GM18870 (cell line): ENCODE data around the gene CLIP2.
"Not testable (repeated sequence)": the region's sequence is repeated elsewhere in the genome, so short reads cannot be mapped to it uniquely, and the experiment has no call there.

ENCODE experiments used
- ATAC-seq: cut with Tn5 transposase; IDR thresholded peaks from one replicate; pipeline ENCODE4 v1.9.1; 2021; ENCODE audit warnings: moderate library complexity; ENCODE audit not compliant: unreplicated experiment

CLIP2 gene

GRCh38 chr7:74329225-74329624, 40.0 kb downstream of the CLIP2 start:
- no peak for ATAC-seq

- no peak for ATAC-seq
Observed at GRCh38 chr7:74332373-74333176, 43.4 kb downstream of the CLIP2 start.

GRCh38 chr7:74334030-74334429, 44.8 kb downstream of the CLIP2 start:
- no peak for ATAC-seq

GRCh38 chr7:74337926-74338325, 48.7 kb downstream of the CLIP2 start:
- no peak for ATAC-seq

DNA sequence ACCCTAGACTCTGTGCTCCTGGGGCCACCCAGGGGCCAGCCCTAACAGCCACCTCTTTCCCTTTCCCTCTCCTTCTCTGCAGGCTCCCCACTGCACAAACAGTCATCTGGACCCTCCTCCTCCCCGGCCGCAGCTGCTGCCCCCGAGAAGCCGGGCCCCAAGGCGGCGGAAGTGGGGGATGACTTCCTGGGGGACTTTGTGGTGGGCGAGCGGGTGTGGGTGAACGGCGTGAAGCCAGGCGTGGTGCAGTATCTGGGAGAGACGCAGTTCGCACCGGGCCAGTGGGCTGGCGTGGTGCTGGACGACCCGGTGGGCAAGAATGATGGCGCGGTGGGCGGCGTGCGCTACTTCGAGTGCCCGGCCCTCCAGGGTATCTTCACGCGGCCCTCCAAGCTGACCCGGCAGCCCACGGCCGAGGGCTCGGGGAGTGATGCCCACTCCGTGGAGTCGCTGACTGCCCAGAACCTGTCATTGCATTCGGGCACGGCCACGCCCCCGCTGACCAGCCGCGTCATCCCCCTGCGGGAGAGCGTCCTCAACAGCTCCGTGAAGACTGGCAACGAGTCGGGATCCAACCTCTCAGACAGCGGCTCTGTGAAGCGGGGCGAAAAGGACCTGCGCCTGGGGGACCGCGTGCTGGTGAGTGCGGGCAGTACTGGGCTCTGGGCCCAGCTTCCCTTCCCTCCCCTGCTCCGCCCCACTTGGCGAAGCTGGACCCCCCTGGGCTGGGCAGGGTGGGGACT, 49.3 kb downstream of the CLIP2 start:
- ATAC-seq = no peak

- ATAC-seq = not testable (repeated sequence)
Observed at GRCh38 chr7:74339648-74340047, 50.4 kb downstream of the CLIP2 start.

- no peak for ATAC-seq
Observed at GRCh38 chr7:74343281-74344131, 54.3 kb downstream of the CLIP2 start.

- ATAC-seq = no peak
Observed at GRCh38 chr7:74344132-74344496, 54.9 kb downstream of the CLIP2 start.

DNA sequence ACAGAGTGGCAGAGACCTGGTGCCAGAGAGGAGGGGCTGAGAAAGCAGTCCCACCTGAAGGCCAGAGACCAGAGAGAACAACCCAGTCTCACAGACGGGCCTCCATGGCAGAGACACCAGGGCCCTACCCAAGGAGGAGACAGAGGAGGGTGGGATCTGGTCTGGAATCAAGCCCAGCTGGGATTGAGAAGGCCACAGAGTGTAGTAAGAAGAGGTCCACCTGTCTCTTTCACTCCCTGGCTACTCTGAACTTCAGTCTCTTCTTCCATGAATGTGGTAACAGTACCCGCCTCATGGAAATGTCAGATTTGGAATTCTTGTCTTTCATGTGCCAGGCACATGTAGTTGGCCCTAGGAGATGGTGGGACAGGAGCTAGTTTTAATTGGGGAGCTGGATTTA, 55.6 kb downstream of the CLIP2 start:
- ATAC-seq = no peak

- ATAC-seq = no peak
Observed at GRCh38 chr7:74345970-74346369, 56.8 kb downstream of the CLIP2 start.

- no peak for ATAC-seq
Observed at GRCh38 chr7:74349621-74350020, 60.4 kb downstream of the CLIP2 start.

- no peak for ATAC-seq
Observed at GRCh38 chr7:74350751-74351150, 61.5 kb downstream of the CLIP2 start.

- no peak for ATAC-seq
Observed at GRCh38 chr7:74351836-74352235, 62.6 kb downstream of the CLIP2 start.

- ATAC-seq = not testable (repeated sequence)
Observed at GRCh38 chr7:74352551-74353138, 63.4 kb downstream of the CLIP2 start.

DNA sequence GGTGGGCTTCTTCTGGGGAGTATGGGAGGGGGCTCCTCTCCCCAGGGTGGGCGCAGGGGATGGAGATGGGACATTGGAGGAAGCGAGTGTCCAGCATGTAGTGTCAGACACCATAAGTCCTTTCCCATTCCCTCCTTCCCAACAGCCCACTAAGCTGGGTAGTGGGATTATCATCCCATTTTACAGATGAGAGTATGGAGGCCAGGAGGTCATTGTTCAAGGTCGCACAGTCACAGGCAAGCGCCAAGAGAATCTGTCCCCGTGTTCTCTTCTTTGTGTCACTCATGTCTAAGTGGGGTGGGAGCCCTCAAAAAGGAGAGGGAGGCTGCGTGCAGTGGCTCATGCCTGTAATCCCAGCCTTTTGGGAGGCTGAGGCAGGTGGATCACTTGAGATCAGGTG, 64.8 kb downstream of the CLIP2 start:
- no peak for ATAC-seq

- ATAC-seq = no peak
Observed at GRCh38 chr7:74355091-74355490, 65.9 kb downstream of the CLIP2 start.

DNA sequence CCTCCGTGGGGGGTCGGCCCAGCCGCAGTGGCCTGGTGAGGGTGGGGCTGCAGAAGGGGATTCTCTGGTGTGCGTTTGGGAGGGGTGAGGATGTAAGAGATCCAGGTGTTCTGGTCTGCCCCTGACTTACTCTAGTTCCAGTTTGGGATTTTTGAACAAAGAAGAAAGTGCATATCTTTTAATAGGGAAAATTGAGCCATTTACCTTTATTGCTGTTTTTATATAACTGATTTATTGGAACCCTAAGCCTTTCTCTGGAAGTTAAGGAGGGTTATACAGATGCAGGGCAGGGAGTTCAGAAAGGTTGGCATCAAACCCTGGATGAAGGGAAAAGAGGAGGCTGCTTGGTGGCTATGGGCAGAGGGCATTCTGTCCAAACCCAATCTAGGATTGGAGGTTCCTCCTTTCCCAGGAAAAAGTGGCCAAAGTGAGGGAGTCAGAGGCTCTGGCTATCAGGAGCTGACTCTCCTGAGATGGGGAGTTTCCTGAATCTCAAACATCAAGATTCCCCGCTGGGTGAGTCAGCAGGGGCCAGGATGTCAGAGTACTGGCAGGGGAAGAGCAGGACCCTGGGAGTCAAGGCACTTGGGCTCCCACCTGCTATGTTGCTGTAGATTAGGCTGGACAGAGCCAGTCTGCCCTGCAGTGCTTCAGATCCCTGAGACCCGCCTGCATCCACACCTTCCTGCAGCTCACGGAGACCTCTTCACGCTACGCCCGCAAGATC, 67.5 kb downstream of the CLIP2 start:
- no peak for ATAC-seq

GRCh38 chr7:74360008-74360407, 70.8 kb downstream of the CLIP2 start:
- ATAC-seq = no peak

DNA sequence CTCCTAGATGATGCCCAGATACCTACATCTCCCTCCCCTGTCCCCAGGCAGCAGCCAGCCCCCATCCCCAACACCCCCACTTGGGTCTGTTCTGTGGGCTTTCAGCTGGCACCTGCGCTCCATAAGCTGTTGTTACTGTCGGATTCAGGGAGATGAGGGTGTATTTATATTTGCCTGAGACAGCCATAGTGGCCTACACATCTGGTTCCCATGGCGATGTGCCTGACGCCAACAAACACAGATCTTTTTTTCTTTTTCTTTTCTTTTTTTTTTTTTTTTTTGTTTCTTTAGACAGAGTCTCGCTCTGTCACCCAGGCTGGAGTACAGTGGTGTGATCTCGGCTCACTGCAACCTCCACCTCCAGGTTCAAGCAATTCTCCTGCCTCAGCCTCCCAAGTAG, 73.1 kb downstream of the CLIP2 start:
- no peak for ATAC-seq

- no peak for ATAC-seq
Observed at GRCh38 chr7:74364061-74364460, 74.9 kb downstream of the CLIP2 start.
